ENCODE data around the gene POU2AF1.

POU2AF1 gene

GRCh38 chr11:111388842-111389241 lies 9.8 kb upstream of the POU2AF1 start:
- TF ChIP-seq CTCF (IDR thresholded peaks at IDR 0.05; ENCODE audit: control insufficient read depth, insufficient read depth, low read depth, low read length, missing control alignments), result no peak
- H3K4me3 ChIP-seq (ENCODE audit: control insufficient read depth, low read depth, low read length), result no peak overlapping the region
- DNase-seq (ENCODE audit: low read depth), result no peak

GRCh38 chr11:111388420-111388819 lies 9.3 kb upstream of the POU2AF1 start:
- H3K4me3 ChIP-seq (ENCODE audit: control insufficient read depth, low read depth, low read length), result no peak overlapping the region
- TF ChIP-seq CTCF (IDR thresholded peaks at IDR 0.05; ENCODE audit: control insufficient read depth, insufficient read depth, low read depth, low read length, missing control alignments), result no peak
- no peak for DNase-seq (ENCODE audit: low read depth)

GRCh38 chr11:111387363-111387762 lies 8.3 kb upstream of the POU2AF1 start:
- no peak overlapping the region for H3K4me3 ChIP-seq (ENCODE audit: control insufficient read depth, low read depth, low read length)
- no peak for TF ChIP-seq CTCF (IDR thresholded peaks at IDR 0.05; ENCODE audit: control insufficient read depth, insufficient read depth, low read depth, low read length, missing control alignments)
- DNase-seq (ENCODE audit: low read depth), result no peak

GRCh38 chr11:111386611-111387150 lies 7.6 kb upstream of the POU2AF1 start:
- TF ChIP-seq CTCF (IDR thresholded peaks at IDR 0.05; ENCODE audit: control insufficient read depth, insufficient read depth, low read depth, low read length, missing control alignments), result no peak
- no peak for DNase-seq (ENCODE audit: low read depth)
- H3K4me3 ChIP-seq (ENCODE audit: control insufficient read depth, low read depth, low read length), result no peak overlapping the region

- DNase-seq (ENCODE audit: low read depth), result no peak
- H3K4me3 ChIP-seq (ENCODE audit: control insufficient read depth, low read depth, low read length), result no peak overlapping the region
- TF ChIP-seq CTCF (IDR thresholded peaks at IDR 0.05; ENCODE audit: control insufficient read depth, insufficient read depth, low read depth, low read length, missing control alignments), result no peak
Measured at GRCh38 chr11:111384494-111384893, 5.4 kb upstream of the POU2AF1 start.

- no peak for DNase-seq (ENCODE audit: low read depth)
- TF ChIP-seq CTCF (IDR thresholded peaks at IDR 0.05; ENCODE audit: control insufficient read depth, insufficient read depth, low read depth, low read length, missing control alignments), result no peak
Measured at GRCh38 chr11:111382451-111382850, 3.4 kb upstream of the POU2AF1 start.

More at GRCh38 chr11:111382451-111382850, 3.4 kb upstream of the POU2AF1 start:
- H3K4me3 ChIP-seq (ENCODE audit: control insufficient read depth, low read depth, low read length), result no peak overlapping the region

Measured in AG09309 (cell line).